IPS-NIHi7 (cell line): ENCODE data around the gene P2RY2.
"Not testable (repeated sequence)": the region's sequence is repeated elsewhere in the genome, so short reads cannot be mapped to it uniquely, and the experiment has no call there.

Source experiments
- DNase-seq: peaks from one replicate; pipeline ENCODE4 v3.0.0; 2012; ENCODE audit warnings: mixed read lengths; ENCODE audit errors: extremely low spot score

Gene P2RY2

GRCh38 chr11:73266646-73267020 lies 48.6 kb downstream of the P2RY2 start:
- no peak for DNase-seq

- no peak for DNase-seq
Measured at GRCh38 chr11:73267122-73267846, 49.2 kb downstream of the P2RY2 start.

GRCh38 chr11:73267906-73268540 lies 49.9 kb downstream of the P2RY2 start:
- DNase-seq = no peak

GRCh38 chr11:73268671-73269271 lies 50.7 kb downstream of the P2RY2 start:
- no peak for DNase-seq

- DNase-seq = no peak
Measured at GRCh38 chr11:73269459-73270015, 51.5 kb downstream of the P2RY2 start.

- DNase-seq = no peak
Measured at GRCh38 chr11:73270016-73270854, 52.2 kb downstream of the P2RY2 start.

GRCh38 chr11:73270855-73271477 lies 52.9 kb downstream of the P2RY2 start:
- DNase-seq = no peak

- not testable (repeated sequence) for DNase-seq
Measured at GRCh38 chr11:73271478-73271865, 53.4 kb downstream of the P2RY2 start.

GRCh38 chr11:73271936-73272679 lies 54.0 kb downstream of the P2RY2 start, which contains the start of gene P2RY6:
Gene P2RY6 (plus strand): TSS chr11:73272338. CDS start chr11:73296519, 24,181 bp downstream.
- DNase-seq = peak; percentile 58

- DNase-seq = no peak
Measured at GRCh38 chr11:73272680-73273038, 54.6 kb downstream of the P2RY2 start.

- DNase-seq = no peak
Measured at GRCh38 chr11:73273222-73273895, 55.3 kb downstream of the P2RY2 start.

- not testable (repeated sequence) for DNase-seq
Measured at GRCh38 chr11:73274191-73274590, 56.1 kb downstream of the P2RY2 start.

GRCh38 chr11:73274722-73275380 lies 56.8 kb downstream of the P2RY2 start:
- no peak for DNase-seq

- no peak for DNase-seq
Measured at GRCh38 chr11:73275381-73275750, 57.3 kb downstream of the P2RY2 start.

- DNase-seq = no peak
Measured at GRCh38 chr11:73277467-73277866, 59.4 kb downstream of the P2RY2 start.

GRCh38 chr11:73280626-73281025 lies 62.5 kb downstream of the P2RY2 start:
- no peak for DNase-seq

GRCh38 chr11:73281201-73281741 lies 63.2 kb downstream of the P2RY2 start:
- no peak for DNase-seq

- no peak for DNase-seq
Measured at GRCh38 chr11:73281796-73282660, 63.9 kb downstream of the P2RY2 start.
